Gastrocnemius medialis (tissue), 4 donors: ENCODE data around the gene HCFC1.

Source experiments
- POLR2A ChIP-seq, 2 donors: fragments of 450-650 bp; IDR thresholded peaks; one replicate each; pipeline ENCODE4 v1.6.1; 2017; ENCODE audit warnings: antibody characterized with exemption in 2 of 2, mild to moderate bottlenecking in 2 of 2, moderate library complexity in 2 of 2
- TF ChIP-seq, protein P1 (sequence below), 5 experiments: fragments of 450-650 bp in 3 of 5; fragments of 200-600 bp in 2 of 5; sonication (generic) in 2 of 5; IDR thresholded peaks in 4 of 5; conservative IDR thresholded peaks in 1 of 5; 1 replicate in 4 of 5; 2 replicates in 1 of 5; pipeline ENCODE4 v1.5.1; 2016 to 2019; ENCODE audit warnings: antibody characterized with exemption in 5 of 5, mild to moderate bottlenecking in 3 of 5, moderate library complexity in 3 of 5

DNA sequence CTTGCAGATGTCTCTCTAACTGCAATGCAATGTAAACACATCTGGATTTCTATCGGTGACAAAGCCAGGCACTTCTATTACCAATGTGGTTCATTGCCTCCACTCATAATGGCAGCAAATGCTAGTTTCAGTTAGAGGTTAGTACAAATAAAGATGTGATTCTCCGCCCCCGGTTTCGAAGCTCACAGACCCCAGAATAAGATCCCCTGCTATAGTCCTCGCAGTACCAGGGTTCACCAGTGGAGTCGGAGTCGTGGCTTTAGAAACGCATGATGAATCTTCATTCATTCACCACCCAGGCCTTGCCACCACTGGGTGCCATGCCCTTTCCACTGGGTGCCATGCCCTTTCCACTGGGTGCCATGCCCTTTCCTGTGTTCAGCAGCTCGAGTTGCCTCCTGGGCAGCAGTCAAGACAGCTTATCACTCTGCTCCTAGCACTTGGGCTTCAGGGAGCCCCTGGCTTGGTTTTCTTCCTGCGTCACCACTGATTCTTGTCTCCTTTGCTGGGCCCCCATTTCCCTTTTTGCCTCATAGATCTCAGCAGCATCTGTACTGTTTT, 33.3 kb downstream of the HCFC1 start:
- TF ChIP-seq, protein P1, sequence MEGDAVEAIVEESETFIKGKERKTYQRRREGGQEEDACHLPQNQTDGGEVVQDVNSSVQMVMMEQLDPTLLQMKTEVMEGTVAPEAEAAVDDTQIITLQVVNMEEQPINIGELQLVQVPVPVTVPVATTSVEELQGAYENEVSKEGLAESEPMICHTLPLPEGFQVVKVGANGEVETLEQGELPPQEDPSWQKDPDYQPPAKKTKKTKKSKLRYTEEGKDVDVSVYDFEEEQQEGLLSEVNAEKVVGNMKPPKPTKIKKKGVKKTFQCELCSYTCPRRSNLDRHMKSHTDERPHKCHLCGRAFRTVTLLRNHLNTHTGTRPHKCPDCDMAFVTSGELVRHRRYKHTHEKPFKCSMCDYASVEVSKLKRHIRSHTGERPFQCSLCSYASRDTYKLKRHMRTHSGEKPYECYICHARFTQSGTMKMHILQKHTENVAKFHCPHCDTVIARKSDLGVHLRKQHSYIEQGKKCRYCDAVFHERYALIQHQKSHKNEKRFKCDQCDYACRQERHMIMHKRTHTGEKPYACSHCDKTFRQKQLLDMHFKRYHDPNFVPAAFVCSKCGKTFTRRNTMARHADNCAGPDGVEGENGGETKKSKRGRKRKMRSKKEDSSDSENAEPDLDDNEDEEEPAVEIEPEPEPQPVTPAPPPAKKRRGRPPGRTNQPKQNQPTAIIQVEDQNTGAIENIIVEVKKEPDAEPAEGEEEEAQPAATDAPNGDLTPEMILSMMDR (IDR thresholded peaks at IDR 0.05 in 4 of 5, conservative IDR thresholded peaks at IDR 0.05 in 1 of 5) = no peak
- TF ChIP-seq POLR2A (IDR thresholded peaks at IDR 0.05) = no peak
